ENCODE results near the gene ARHGAP15.

ARHGAP15 gene

DNA sequence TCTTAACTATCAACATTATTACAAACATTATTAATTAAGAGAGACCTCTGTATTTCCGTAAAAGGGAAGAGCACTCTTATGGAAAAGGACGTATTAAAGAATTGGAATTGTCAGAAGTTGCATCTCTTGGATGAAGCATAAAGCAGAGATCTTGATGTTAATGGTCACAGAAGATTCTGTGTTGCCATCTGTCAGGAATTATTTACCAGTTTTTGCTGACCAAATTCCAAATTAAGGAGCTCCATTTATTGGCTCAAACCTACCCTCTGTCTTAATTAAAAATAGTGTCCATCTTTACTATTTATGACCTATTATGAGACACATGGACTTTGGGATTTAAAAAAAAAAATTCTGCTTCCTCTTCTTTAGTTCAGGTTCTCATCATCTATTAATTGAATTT, 232.1 kb downstream of the ARHGAP15 start:
- no peak for DNase-seq (ENCODE audit: low read depth)
- no peak overlapping the region for H3K4me3 ChIP-seq (ENCODE audit: low read depth, low read length)
- TF ChIP-seq CTCF (IDR thresholded peaks at IDR 0.05; ENCODE audit: insufficient read depth, low read depth, low read length, missing control alignments), result no peak

DNA sequence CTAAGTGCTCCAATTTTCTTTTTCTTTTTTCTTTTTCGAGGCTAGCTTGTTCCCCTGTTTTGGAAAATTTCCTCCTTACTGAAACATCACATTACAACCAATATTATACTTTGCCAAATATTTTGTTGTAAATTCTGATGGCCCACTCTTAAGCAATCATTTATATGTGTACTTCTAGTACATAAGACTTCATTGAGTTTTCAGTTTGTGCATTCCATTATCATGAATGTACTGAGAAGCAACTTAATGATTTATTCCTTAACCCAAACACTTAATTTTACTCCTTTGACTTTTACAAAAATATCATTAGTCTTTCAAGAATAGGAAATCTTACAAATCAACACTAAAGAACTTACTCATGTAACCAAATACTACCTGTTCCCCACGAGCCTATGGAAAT, 242.4 kb downstream of the ARHGAP15 start:
- no peak for DNase-seq (ENCODE audit: low read depth)
- no peak overlapping the region for H3K4me3 ChIP-seq (ENCODE audit: low read depth, low read length)
- TF ChIP-seq CTCF (IDR thresholded peaks at IDR 0.05; ENCODE audit: insufficient read depth, low read depth, low read length, missing control alignments), result no peak

DNA sequence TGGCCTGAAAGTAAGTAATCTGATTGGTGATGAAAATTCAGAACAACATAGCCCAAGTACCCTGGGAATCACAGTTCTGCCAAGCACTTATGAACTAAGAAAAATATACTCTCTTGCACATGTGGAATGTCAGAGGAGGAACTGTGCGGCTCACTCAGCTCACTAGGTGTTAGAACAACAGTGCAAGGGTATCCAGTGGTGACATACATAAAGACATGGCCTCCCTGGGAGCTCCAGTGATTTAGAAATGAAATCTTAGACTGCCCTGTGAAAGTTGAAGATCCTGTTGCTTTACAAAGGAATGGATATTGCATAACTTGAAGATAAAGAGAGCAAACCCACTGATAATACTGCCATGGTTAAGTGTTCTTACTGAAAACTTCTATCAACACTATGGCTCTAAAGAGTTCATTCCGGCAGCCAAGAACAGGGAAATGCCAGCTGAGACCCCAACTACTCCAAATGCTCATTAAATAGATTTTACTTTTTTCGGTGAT, 246.2 kb downstream of the ARHGAP15 start:
- DNase-seq (ENCODE audit: low read depth), result no peak
- H3K4me3 ChIP-seq (ENCODE audit: low read depth, low read length), result no peak overlapping the region
- TF ChIP-seq CTCF (IDR thresholded peaks at IDR 0.05; ENCODE audit: insufficient read depth, low read depth, low read length, missing control alignments), result no peak

- no peak for TF ChIP-seq CTCF (IDR thresholded peaks at IDR 0.05; ENCODE audit: insufficient read depth, low read depth, low read length, missing control alignments)
- no peak overlapping the region for H3K4me3 ChIP-seq (ENCODE audit: low read depth, low read length)
- DNase-seq (ENCODE audit: low read depth), result no peak
Measured at GRCh38 chr2:143378996-143379395, 249.8 kb downstream of the ARHGAP15 start.

DNA sequence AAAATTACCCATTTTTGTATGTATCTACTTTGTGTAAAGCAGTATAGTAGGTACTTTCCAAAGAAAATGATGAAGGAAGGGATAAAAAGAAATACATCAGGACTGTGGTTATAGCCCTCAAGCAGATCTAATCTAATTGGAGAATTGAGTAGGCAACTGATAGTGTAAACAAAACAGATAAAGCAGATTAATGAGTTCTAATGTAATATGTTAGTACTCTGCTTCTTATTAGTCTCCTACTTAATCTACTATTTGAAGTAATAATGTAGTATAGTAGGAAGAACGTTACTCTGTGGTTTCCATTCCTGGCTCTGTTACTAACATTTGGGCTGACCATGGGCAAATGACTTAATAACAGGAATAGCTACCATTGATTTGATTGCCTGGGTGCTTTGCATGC, 250.7 kb downstream of the ARHGAP15 start:
- no peak for DNase-seq (ENCODE audit: low read depth)
- TF ChIP-seq CTCF (IDR thresholded peaks at IDR 0.05; ENCODE audit: insufficient read depth, low read depth, low read length, missing control alignments), result no peak
- no peak overlapping the region for H3K4me3 ChIP-seq (ENCODE audit: low read depth, low read length)

- no peak for TF ChIP-seq CTCF (IDR thresholded peaks at IDR 0.05; ENCODE audit: insufficient read depth, low read depth, low read length, missing control alignments)
- no peak for DNase-seq (ENCODE audit: low read depth)
- H3K4me3 ChIP-seq (ENCODE audit: low read depth, low read length), result no peak overlapping the region
Measured at GRCh38 chr2:143382573-143382972, 253.4 kb downstream of the ARHGAP15 start.

DNA sequence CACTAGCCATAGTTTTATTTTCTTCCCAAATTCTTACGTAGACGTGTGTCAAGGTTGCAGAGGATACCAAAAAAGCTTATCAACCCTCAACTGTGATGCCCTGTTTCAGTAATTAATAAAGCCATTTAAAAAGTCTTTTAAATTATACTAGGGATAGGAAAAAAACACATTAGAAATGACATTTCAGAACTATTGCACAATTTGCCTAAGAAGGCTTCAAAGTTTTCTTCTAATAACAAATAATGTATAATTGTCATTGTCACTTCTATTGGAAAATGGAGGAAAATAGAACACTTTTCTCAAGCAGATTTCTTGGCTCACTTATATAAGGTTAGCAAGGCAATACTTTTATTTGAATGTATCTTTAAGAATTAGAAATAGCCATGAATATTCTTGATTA, 253.8 kb downstream of the ARHGAP15 start:
- no peak overlapping the region for H3K4me3 ChIP-seq (ENCODE audit: low read depth, low read length)
- DNase-seq (ENCODE audit: low read depth), result no peak
- no peak for TF ChIP-seq CTCF (IDR thresholded peaks at IDR 0.05; ENCODE audit: insufficient read depth, low read depth, low read length, missing control alignments)
